WTC11 (cell line): Measurements from ENCODE around the gene LAMA4. TPM values are rescaled to one million over a fixed set of nuclear protein-coding genes. Genes with fewer than 3 reads are reported as not detected.

Experiments
- ATAC-seq: fragments of 200-7000 bp; cut with Tn5 transposase; 2 replicates; pipeline ENCODE4 v1.10.0; 2021; ENCODE audit warnings: mild to moderate bottlenecking, moderate library complexity
- CTCF ChIA-PET: fragments of 300-600 bp; sonication (Branson Sonifier 250); formaldehyde crosslinking; loops from one replicate; lab custom pipeline; 2021; ENCODE audit warnings: antibody characterized with exemption; lab: Charles Lee
- POLR2A ChIA-PET: fragments of 350-600 bp; sonication (Branson Sonifier 250); formaldehyde crosslinking; loops from one replicate; lab custom pipeline; 2021; ENCODE audit warnings: antibody characterized with exemption; lab: Charles Lee
- DNase-seq: peaks from one replicate; pipeline ENCODE4 v3.0.0; 2021; ENCODE audit warnings: low spot score
- H3K27ac Mint-ChIP-seq: 2 replicates; pipeline ENCODE4 v1.8.0; 2021; ENCODE audit warnings: mixed read lengths
- H3K27me3 Mint-ChIP-seq: 2 replicates; pipeline ENCODE4 v1.8.0; 2021; ENCODE audit warnings: low read depth, mild to moderate bottlenecking, moderate library complexity, mixed read lengths
- H3K36me3 Mint-ChIP-seq: 2 replicates; pipeline ENCODE4 v1.8.0; 2021; ENCODE audit warnings: mixed read lengths
- H3K4me1 Mint-ChIP-seq: 2 replicates; pipeline ENCODE4 v1.8.0; 2022; ENCODE audit warnings: mixed read lengths
- H3K4me3 Mint-ChIP-seq: 2 replicates; pipeline ENCODE4 v1.8.0; 2021; ENCODE audit warnings: mild to moderate bottlenecking, moderate library complexity, mixed read lengths
- H3K9me3 Mint-ChIP-seq: 2 replicates; pipeline ENCODE4 v1.8.0; 2021; ENCODE audit warnings: mixed read lengths
- CDX4 ChIP-seq: fragments of 250-450 bp; sonication (Bioruptor Pico); IDR thresholded peaks from 2 replicates; pipeline ENCODE4 v1.9.0; 2021; ENCODE audit warnings: moderate library complexity, mild to moderate bottlenecking, inconsistent platforms, borderline replicate concordance
- EMX1 ChIP-seq: fragments of 250-450 bp; sonication (Bioruptor Pico); IDR thresholded peaks from 2 replicates; pipeline ENCODE4 v1.8.0; 2021; ENCODE audit warnings: mild to moderate bottlenecking
- FOXJ3 ChIP-seq: sonication (generic); formaldehyde crosslinking; IDR thresholded peaks from 2 replicates; pipeline ENCODE4 v1.9.0; 2021; ENCODE audit warnings: missing genetic modification reagents, mild to moderate bottlenecking, borderline replicate concordance
- FOXP1 ChIP-seq: sonication (generic); formaldehyde crosslinking; IDR thresholded peaks from 2 replicates; pipeline ENCODE4 v1.8.0; 2022; ENCODE audit warnings: missing genetic modification reagents, mild to moderate bottlenecking, moderate library complexity, borderline replicate concordance
- JAZF1 ChIP-seq: fragments of 250-450 bp; sonication (Bioruptor Pico); IDR thresholded peaks from 2 replicates; pipeline ENCODE4 v1.9.0; 2021; ENCODE audit warnings: moderate library complexity, mild to moderate bottlenecking, inconsistent platforms
- OVOL2 ChIP-seq: fragments of 250-450 bp; sonication (Bioruptor Pico); IDR thresholded peaks from 2 replicates; pipeline ENCODE4 v1.9.0; 2021; ENCODE audit warnings: mild to moderate bottlenecking, borderline replicate concordance
- SMAD3 ChIP-seq: sonication (generic); formaldehyde crosslinking; IDR thresholded peaks from 2 replicates; pipeline ENCODE4 v1.8.0; 2022; ENCODE audit warnings: missing genetic modification reagents, mild to moderate bottlenecking, borderline replicate concordance
- TEAD4 ChIP-seq: sonication (generic); formaldehyde crosslinking; IDR thresholded peaks from 2 replicates; pipeline ENCODE4 v1.8.0; 2022; ENCODE audit warnings: mild to moderate bottlenecking, missing genetic modification reagents
- ZBTB21 ChIP-seq: sonication (generic); formaldehyde crosslinking; IDR thresholded peaks from 2 replicates; pipeline ENCODE4 v1.8.1; 2023; ENCODE audit warnings: mild to moderate bottlenecking, missing genetic modification reagents, borderline replicate concordance
- ZMAT4 ChIP-seq: fragments of 250-450 bp; sonication (Bioruptor Pico); IDR thresholded peaks from 2 replicates; pipeline ENCODE4 v1.9.0; 2021; ENCODE audit warnings: mild to moderate bottlenecking
- ZNF219 ChIP-seq: sonication (generic); formaldehyde crosslinking; IDR thresholded peaks from 2 replicates; pipeline ENCODE4 v1.8.0; 2023; ENCODE audit warnings: missing genetic modification reagents, mild to moderate bottlenecking, borderline replicate concordance
- ZNF232 ChIP-seq: sonication (generic); formaldehyde crosslinking; IDR thresholded peaks from 2 replicates; pipeline ENCODE4 v1.8.0; 2022; ENCODE audit warnings: mild to moderate bottlenecking, missing genetic modification reagents
- ZNF416 ChIP-seq: fragments of 250-450 bp; sonication (Bioruptor Pico); IDR thresholded peaks from 2 replicates; pipeline ENCODE4 v1.9.0; 2021; ENCODE audit warnings: mild to moderate bottlenecking, inconsistent platforms
- ZNF425 ChIP-seq: fragments of 250-450 bp; sonication (Bioruptor Pico); conservative IDR thresholded peaks from 2 replicates; pipeline ENCODE4 v1.9.0; 2021; ENCODE audit warnings: mild to moderate bottlenecking
- total RNA-seq: library from RNA; stranded (reverse); gene quantifications from 3 replicates; pipeline ENCODE4 v1.2.3, GENCODE V29; 2021
- TF ChIP-seq, protein P1 (sequence below): sonication (generic); formaldehyde crosslinking; IDR thresholded peaks from 2 replicates; pipeline ENCODE4 v1.8.1; 2023; ENCODE audit warnings: mild to moderate bottlenecking, missing genetic modification reagents, borderline replicate concordance
- TF ChIP-seq, protein P2 (sequence below): sonication (generic); formaldehyde crosslinking; IDR thresholded peaks from 2 replicates; pipeline ENCODE4 v1.8.1; 2023; ENCODE audit warnings: mild to moderate bottlenecking, missing genetic modification reagents
- TF ChIP-seq, protein P3 (sequence below): sonication (generic); formaldehyde crosslinking; IDR thresholded peaks from 2 replicates; pipeline ENCODE4 v1.8.1; 2023; ENCODE audit warnings: mild to moderate bottlenecking, missing genetic modification reagents, moderate library complexity
- TF ChIP-seq, protein P4 (sequence below): sonication (generic); formaldehyde crosslinking; IDR thresholded peaks from 2 replicates; pipeline ENCODE4 v1.8.0; 2022; ENCODE audit warnings: mild to moderate bottlenecking, missing genetic modification reagents

LAMA4 gene
- total RNA-seq, 1 experiment from 2014 or later = 1.6 TPM

DNA sequence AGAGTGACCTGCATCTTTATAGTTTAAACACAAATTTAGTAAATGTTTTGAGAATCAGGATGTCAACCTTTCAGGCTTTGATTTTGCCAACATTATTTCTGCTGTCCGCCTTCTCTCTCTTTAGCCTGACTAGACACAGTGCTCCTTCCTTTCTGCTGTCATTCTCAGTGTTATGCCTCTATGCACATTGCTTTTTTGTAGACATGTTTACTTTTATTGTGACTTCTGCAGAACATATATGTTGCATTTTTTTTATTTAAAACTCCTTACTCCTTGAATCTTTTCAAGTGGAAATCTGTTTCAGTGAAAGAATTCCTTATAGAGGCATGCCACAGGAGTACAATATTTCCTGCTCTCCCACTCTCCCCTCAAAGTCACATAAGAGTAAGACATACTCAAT lies 64.2 kb downstream of the LAMA4 start:
- Mint-ChIP-seq H3K36me3 (no peaks in the 10 kb centered on the region), H3K4me3 (no peak overlapping the region), H3K9me3 (no peaks in the 10 kb centered on the region), H3K27ac (no peak overlapping the region), H3K27me3 (peaks cover 5% of the 10 kb centered on the region), H3K4me1 (peaks cover 18% of the 10 kb centered on the region)
- ATAC-seq (no peak), DNase-seq (no peak)
- TF ChIP-seq JAZF1 (no peak), TEAD4 (CRISPR knock-in tag) (no peak), FOXJ3 (CRISPR knock-in tag) (no peak), SMAD3 (no peak), ZNF416 (CRISPR knock-in tag) (no peak), ZMAT4 (CRISPR knock-in tag) (no peak), OVOL2 (CRISPR knock-in tag) (no peak), EMX1 (CRISPR knock-in tag) (no peak), FOXP1 (CRISPR knock-in tag) (no peak)
- TF ChIP-seq, protein P1, sequence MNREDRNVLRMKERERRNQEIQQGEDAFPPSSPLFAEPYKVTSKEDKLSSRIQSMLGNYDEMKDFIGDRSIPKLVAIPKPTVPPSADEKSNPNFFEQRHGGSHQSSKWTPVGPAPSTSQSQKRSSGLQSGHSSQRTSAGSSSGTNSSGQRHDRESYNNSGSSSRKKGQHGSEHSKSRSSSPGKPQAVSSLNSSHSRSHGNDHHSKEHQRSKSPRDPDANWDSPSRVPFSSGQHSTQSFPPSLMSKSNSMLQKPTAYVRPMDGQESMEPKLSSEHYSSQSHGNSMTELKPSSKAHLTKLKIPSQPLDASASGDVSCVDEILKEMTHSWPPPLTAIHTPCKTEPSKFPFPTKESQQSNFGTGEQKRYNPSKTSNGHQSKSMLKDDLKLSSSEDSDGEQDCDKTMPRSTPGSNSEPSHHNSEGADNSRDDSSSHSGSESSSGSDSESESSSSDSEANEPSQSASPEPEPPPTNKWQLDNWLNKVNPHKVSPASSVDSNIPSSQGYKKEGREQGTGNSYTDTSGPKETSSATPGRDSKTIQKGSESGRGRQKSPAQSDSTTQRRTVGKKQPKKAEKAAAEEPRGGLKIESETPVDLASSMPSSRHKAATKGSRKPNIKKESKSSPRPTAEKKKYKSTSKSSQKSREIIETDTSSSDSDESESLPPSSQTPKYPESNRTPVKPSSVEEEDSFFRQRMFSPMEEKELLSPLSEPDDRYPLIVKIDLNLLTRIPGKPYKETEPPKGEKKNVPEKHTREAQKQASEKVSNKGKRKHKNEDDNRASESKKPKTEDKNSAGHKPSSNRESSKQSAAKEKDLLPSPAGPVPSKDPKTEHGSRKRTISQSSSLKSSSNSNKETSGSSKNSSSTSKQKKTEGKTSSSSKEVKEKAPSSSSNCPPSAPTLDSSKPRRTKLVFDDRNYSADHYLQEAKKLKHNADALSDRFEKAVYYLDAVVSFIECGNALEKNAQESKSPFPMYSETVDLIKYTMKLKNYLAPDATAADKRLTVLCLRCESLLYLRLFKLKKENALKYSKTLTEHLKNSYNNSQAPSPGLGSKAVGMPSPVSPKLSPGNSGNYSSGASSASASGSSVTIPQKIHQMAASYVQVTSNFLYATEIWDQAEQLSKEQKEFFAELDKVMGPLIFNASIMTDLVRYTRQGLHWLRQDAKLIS = no peak
- TF ChIP-seq, protein P2, sequence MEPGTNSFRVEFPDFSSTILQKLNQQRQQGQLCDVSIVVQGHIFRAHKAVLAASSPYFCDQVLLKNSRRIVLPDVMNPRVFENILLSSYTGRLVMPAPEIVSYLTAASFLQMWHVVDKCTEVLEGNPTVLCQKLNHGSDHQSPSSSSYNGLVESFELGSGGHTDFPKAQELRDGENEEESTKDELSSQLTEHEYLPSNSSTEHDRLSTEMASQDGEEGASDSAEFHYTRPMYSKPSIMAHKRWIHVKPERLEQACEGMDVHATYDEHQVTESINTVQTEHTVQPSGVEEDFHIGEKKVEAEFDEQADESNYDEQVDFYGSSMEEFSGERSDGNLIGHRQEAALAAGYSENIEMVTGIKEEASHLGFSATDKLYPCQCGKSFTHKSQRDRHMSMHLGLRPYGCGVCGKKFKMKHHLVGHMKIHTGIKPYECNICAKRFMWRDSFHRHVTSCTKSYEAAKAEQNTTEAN = no peak
- POLR2A ChIA-PET = no interaction called here
- CTCF ChIA-PET = no interaction called here

DNA sequence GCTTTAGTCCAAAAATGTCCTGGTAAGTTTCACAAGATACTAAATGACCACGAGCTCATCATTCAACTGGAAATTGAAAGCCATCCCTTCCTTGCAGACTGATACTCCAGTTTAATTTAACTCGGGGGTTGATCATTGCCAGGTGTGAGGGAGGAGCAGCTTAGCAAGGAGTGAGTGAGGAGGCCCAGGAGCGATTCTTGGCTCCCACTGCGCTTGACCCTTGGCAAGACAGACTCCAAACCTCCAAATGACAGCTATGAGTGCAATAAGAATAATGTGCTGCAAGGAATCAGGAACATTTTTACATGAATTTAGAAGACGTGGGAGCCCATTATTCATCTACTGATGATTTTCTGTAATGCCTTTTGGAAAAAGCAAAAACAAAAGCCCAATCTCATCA lies 64.9 kb downstream of the LAMA4 start:
- Mint-ChIP-seq H3K4me3 (no peak overlapping the region), H3K9me3 (no peaks in the 10 kb centered on the region), H3K4me1 (peaks cover 18% of the 10 kb centered on the region), H3K36me3 (no peaks in the 10 kb centered on the region), H3K27me3 (no peaks in the 10 kb centered on the region; the same call in none of the 2 replicates), H3K27ac (no peak overlapping the region)
- ChIA-PET POLR2A (no interaction called here), CTCF (interaction anchor here (0.8 kb wide), 1 partner anchor 9 kb away, joined by 6 read pairs; no protein-coding TSS in a partner anchor)
- no peak for DNase-seq
- no peak for ATAC-seq
- TF ChIP-seq ZNF219 (CRISPR knock-in tag) (no peak), ZNF425 (CRISPR knock-in tag) (no peak), EMX1 (CRISPR knock-in tag) (no peak)

- no peak for ATAC-seq
- Mint-ChIP-seq H3K4me3 (no peak overlapping the region), H3K9me3 (no peaks in the 10 kb centered on the region), H3K36me3 (no peaks in the 10 kb centered on the region), H3K27me3 (no peaks in the 10 kb centered on the region; the same call in none of the 2 replicates), H3K4me1 (peaks cover 18% of the 10 kb centered on the region), H3K27ac (no peak overlapping the region)
- CTCF ChIA-PET = interaction anchor here (0.8 kb wide), 1 partner anchor 9 kb away, joined by 6 read pairs; no protein-coding TSS in a partner anchor
- POLR2A ChIA-PET = no interaction called here
- DNase-seq = no peak
- TF ChIP-seq, protein P3, sequence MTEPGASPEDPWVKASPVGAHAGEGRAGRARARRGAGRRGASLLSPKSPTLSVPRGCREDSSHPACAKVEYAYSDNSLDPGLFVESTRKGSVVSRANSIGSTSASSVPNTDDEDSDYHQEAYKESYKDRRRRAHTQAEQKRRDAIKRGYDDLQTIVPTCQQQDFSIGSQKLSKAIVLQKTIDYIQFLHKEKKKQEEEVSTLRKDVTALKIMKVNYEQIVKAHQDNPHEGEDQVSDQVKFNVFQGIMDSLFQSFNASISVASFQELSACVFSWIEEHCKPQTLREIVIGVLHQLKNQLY (CRISPR knock-in tag) = no peak
- TF ChIP-seq, protein P4, sequence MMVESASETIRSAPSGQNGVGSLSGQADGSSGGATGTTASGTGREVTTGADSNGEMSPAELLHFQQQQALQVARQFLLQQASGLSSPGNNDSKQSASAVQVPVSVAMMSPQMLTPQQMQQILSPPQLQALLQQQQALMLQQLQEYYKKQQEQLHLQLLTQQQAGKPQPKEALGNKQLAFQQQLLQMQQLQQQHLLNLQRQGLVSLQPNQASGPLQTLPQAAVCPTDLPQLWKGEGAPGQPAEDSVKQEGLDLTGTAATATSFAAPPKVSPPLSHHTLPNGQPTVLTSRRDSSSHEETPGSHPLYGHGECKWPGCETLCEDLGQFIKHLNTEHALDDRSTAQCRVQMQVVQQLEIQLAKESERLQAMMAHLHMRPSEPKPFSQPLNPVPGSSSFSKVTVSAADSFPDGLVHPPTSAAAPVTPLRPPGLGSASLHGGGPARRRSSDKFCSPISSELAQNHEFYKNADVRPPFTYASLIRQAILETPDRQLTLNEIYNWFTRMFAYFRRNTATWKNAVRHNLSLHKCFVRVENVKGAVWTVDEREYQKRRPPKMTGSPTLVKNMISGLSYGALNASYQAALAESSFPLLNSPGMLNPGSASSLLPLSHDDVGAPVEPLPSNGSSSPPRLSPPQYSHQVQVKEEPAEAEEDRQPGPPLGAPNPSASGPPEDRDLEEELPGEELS (CRISPR knock-in tag) = no peak
- TF ChIP-seq CDX4 (no peak), ZBTB21 (CRISPR knock-in tag) (no peak), ZNF232 (CRISPR knock-in tag) (no peak), ZNF425 (CRISPR knock-in tag) (no peak)
Observed at GRCh38 chr6:112188906-112189305, 65.5 kb downstream of the LAMA4 start.
